CD14-positive monocyte (primary cell): ENCODE measurements around the gene CHRNE. TPM values are rescaled to one million over a fixed set of nuclear protein-coding genes. Genes with fewer than 3 reads are reported as not detected.

Experiments used
- DNase-seq, 3 donors: peaks; one replicate each; pipeline ENCODE4 v3.0.0-alpha.2; 2011 to 2022
- H2AFZ ChIP-seq: 2 replicates; pipeline ENCODE4 v1.6.0; 2012; ENCODE audit warnings: mild to moderate bottlenecking, low read depth, low read length, inconsistent platforms; ENCODE audit not compliant: insufficient read depth, poor library complexity, severe bottlenecking
- H3K27ac ChIP-seq, 2 donors: 1 replicate in 1 of 2; 2 replicates in 1 of 2; pipeline ENCODE4 v1.5.1; 2012 to 2013; ENCODE audit warnings: low read length in 2 of 2, control low read depth in 1 of 2, inconsistent platforms in 1 of 2, low read depth in 1 of 2, mild to moderate bottlenecking in 1 of 2
- H3K27me3 ChIP-seq, 2 donors: one replicate each; pipeline versions ENCODE4 v1.6.0 to v1.6.1; 2011 to 2013; ENCODE audit warnings: low read length in 2 of 2; ENCODE audit not compliant: control insufficient read depth in 2 of 2, insufficient read depth in 2 of 2
- H3K36me3 ChIP-seq, 2 donors: replicated peaks in 1 of 2; 1 replicate in 1 of 2; 2 replicates in 1 of 2; pipeline versions ENCODE4 v1.5.1 to v1.6.1; 2012 to 2013; ENCODE audit warnings: low read length in 2 of 2, control low read depth in 1 of 2, inconsistent platforms in 1 of 2, mild to moderate bottlenecking in 1 of 2; ENCODE audit not compliant: insufficient read depth in 2 of 2, control insufficient read depth in 1 of 2
- H3K4me1 ChIP-seq, 2 donors: 1 replicate in 1 of 2; 2 replicates in 1 of 2; pipeline versions ENCODE4 v1.5.1 to v1.6.1; 2012 to 2013; ENCODE audit warnings: low read length in 2 of 2, control low read depth in 1 of 2, inconsistent platforms in 1 of 2, mild to moderate bottlenecking in 1 of 2, moderate library complexity in 1 of 2; ENCODE audit not compliant: insufficient read depth in 2 of 2, control insufficient read depth in 1 of 2
- H3K4me2 ChIP-seq: replicated peaks from 2 replicates; pipeline ENCODE3; 2012; ENCODE audit warnings: low read length, moderate library complexity, mild to moderate bottlenecking; ENCODE audit not compliant: poor library complexity, severe bottlenecking; ENCODE audit errors: extremely low read depth
- H3K4me3 ChIP-seq, 3 experiments: fragments of 200-600 bp in 1 of 3; sonication (generic) in 1 of 3; replicated peaks in 1 of 3; 1 replicate in 2 of 3; 2 replicates in 1 of 3; pipeline ENCODE4 v1.5.1; 2011 to 2013; ENCODE audit warnings: low read length in 3 of 3, mild to moderate bottlenecking in 3 of 3, control low read depth in 2 of 3, low read depth in 2 of 3, inconsistent platforms in 1 of 3, moderate library complexity in 1 of 3
- H3K79me2 ChIP-seq: 2 replicates; pipeline ENCODE4 v1.6.0; 2012; ENCODE audit warnings: mild to moderate bottlenecking, control low read depth, inconsistent platforms, low read length, moderate library complexity; ENCODE audit not compliant: insufficient read depth
- H3K9ac ChIP-seq: 2 replicates; pipeline ENCODE4 v1.6.0; 2017; ENCODE audit warnings: low read length, mild to moderate bottlenecking; ENCODE audit not compliant: insufficient read depth, poor library complexity, severe bottlenecking
- H3K9me3 ChIP-seq, 2 donors: replicated peaks in 1 of 2; 1 replicate in 1 of 2; 2 replicates in 1 of 2; pipeline versions ENCODE4 v1.5.1 to v1.6.1; 2012 to 2013; ENCODE audit warnings: low read length in 2 of 2, control low read depth in 1 of 2; ENCODE audit not compliant: control insufficient read depth in 1 of 2, insufficient read depth in 1 of 2
- H4K20me1 ChIP-seq: 2 replicates; pipeline ENCODE4 v1.6.0; 2012; ENCODE audit warnings: mild to moderate bottlenecking, low read length, control low read depth, moderate library complexity; ENCODE audit not compliant: insufficient read depth
- H3K27ac Mint-ChIP-seq, 7 donors: one replicate each; pipeline ENCODE4 v1.8.0; 2020; ENCODE audit warnings: mild to moderate bottlenecking in 7 of 7, mixed read lengths in 7 of 7, moderate library complexity in 6 of 7, inconsistent platforms in 2 of 7
- H3K27me3 Mint-ChIP-seq, 3 donors: one replicate each; pipeline ENCODE4 v1.8.0; 2021 to 2022; ENCODE audit warnings: low read depth in 3 of 3, mild to moderate bottlenecking in 3 of 3, mixed read lengths in 3 of 3, moderate library complexity in 3 of 3, inconsistent platforms in 1 of 3
- H3K36me3 Mint-ChIP-seq, 2 donors: one replicate each; pipeline ENCODE4 v1.8.0; 2020; ENCODE audit warnings: mixed read lengths in 2 of 2, inconsistent platforms in 1 of 2, mild to moderate bottlenecking in 1 of 2
- H3K4me1 Mint-ChIP-seq: one replicate; pipeline ENCODE4 v1.8.0; 2020; ENCODE audit warnings: mild to moderate bottlenecking, mixed read lengths
- H3K4me3 Mint-ChIP-seq, 2 donors: one replicate each; pipeline ENCODE4 v1.8.0; 2020; ENCODE audit warnings: mild to moderate bottlenecking in 2 of 2, mixed read lengths in 2 of 2, moderate library complexity in 1 of 2
- H3K9me3 Mint-ChIP-seq, 7 donors: one replicate each; pipeline ENCODE4 v1.8.0; 2020 to 2022; ENCODE audit warnings: mixed read lengths in 7 of 7, mild to moderate bottlenecking in 6 of 7, moderate library complexity in 6 of 7, inconsistent platforms in 2 of 7
- CTCF ChIP-seq: fragments of 200-600 bp; IDR thresholded peaks from one replicate; pipeline ENCODE4 v1.8.0; 2022; ENCODE audit warnings: antibody characterized with exemption, mild to moderate bottlenecking
- WGBS: methylation state at CpG from one replicate; pipeline ENCODE4 v1.1.5; 2013; ENCODE audit warnings: missing lambda C conversion rate; ENCODE audit not compliant: insufficient coverage; 5-methylcytosine and 5-hydroxymethylcytosine counted together
- intact Hi-C, 2 donors: fragments of 100-400 bp; cut with micrococcal nuclease; formaldehyde crosslinking; loops; one replicate each; pipeline versions ENCODE4 v1.15.0 to v1.15.1; 2023
- polyA plus RNA-seq, 3 donors: library from polyadenylated mRNA; depleted of rRNA in 1 of 3; unstranded in 2 of 3; stranded (reverse) in 1 of 3; fragments of 300-500 nt in 2 of 3; fragments of >200 nt in 1 of 3; fragmentation: Illumina TruSeq in 2 of 3; gene quantifications; 1 replicate in 2 of 3; 2 replicates in 1 of 3; pipeline ENCODE4 v1.2.3, GENCODE V29; 2012 to 2021

The CHRNE gene
- polyA plus RNA-seq, 3 donors: 0.54 to 12.6 (median 2.1) TPM

- Histone ChIP-seq H3K9ac (no peak overlapping the region), H3K4me2 (no peak overlapping the region), H4K20me1 (peaks cover 4% of the 10 kb centered on the region), H3K36me3 (peaks cover 76 to 84% of the 10 kb centered on the region in 2 donors), H3K4me1 (peaks cover 5 to 7% of the 10 kb centered on the region in 2 donors), H3K27me3 (peaks cover 0 to 5% of the 10 kb centered on the region in 2 donors), H3K27ac (no peak overlapping the region), H2AFZ (no peak overlapping the region), H3K4me3 (no peak overlapping the region), H3K79me2 (no peaks in the 10 kb centered on the region), H3K9me3 (no peaks in the 10 kb centered on the region)
- Mint-ChIP-seq H3K9me3 (peaks cover 0 to 2% (median 0%) of the 10 kb centered on the region in 7 donors), H3K27ac (peak overlapping the region in 1 of 7 donors; percentile 24), H3K4me3 (no peak overlapping the region), H3K36me3 (peaks cover 74 to 89% of the 10 kb centered on the region in 2 donors), H3K27me3 (peaks cover 7 to 11% (median 9%) of the 10 kb centered on the region in 3 donors), H3K4me1 (peaks cover 7% of the 10 kb centered on the region)
- no peak for TF ChIP-seq CTCF
- intact Hi-C loops: no loop called here
- DNase-seq: peak in 1 of 3 donors; percentile 5
- WGBS: 91% methylated on average over 26 of the region's 31 CpGs
Measured at GRCh38 chr17:4893721-4894560, 9.0 kb downstream of the CHRNE start.

GRCh38 chr17:4893272-4893671 lies 9.6 kb downstream of the CHRNE start:
- Histone ChIP-seq H2AFZ (no peak overlapping the region), H3K36me3 (peaks cover 77 to 85% of the 10 kb centered on the region in 2 donors), H3K4me1 (peaks cover 0 to under 1% of the 10 kb centered on the region in 2 donors), H3K27me3 (no peaks in the 10 kb centered on the region), H3K79me2 (no peaks in the 10 kb centered on the region), H3K27ac (no peak overlapping the region), H3K4me3 (no peak overlapping the region), H4K20me1 (peaks cover 4% of the 10 kb centered on the region), H3K9me3 (no peaks in the 10 kb centered on the region), H3K9ac (no peak overlapping the region), H3K4me2 (no peak overlapping the region)
- H3K9me3 Mint-ChIP-seq: peaks cover 0 to 2% (median 0%) of the 10 kb centered on the region in 7 donors
- H3K27ac Mint-ChIP-seq: no peak overlapping the region
- peaks cover 70 to 89% of the 10 kb centered on the region in 2 donors for H3K36me3 Mint-ChIP-seq
- H3K4me3 Mint-ChIP-seq: no peak overlapping the region
- H3K4me1 Mint-ChIP-seq: peaks cover 2% of the 10 kb centered on the region
- TF ChIP-seq CTCF: no peak
- DNase-seq: no peak
- intact Hi-C loops: no loop called here
- 94% methylated on average over 8 of the region's 18 CpGs for WGBS
- peaks cover 3 to 5% (median 4%) of the 10 kb centered on the region in 3 donors for H3K27me3 Mint-ChIP-seq
